A673 (cell line): ENCODE measurements around the gene SNAP25.

Experiments used
- EZH2 ChIP-seq: fragments of 200-600 bp; sonication (generic); IDR thresholded peaks from 2 replicates; pipeline ENCODE4 v1.6.1; 2017; ENCODE audit warnings: borderline replicate concordance, low read depth, mild to moderate bottlenecking, mixed read lengths, antibody characterized with exemption, low read length; ENCODE audit not compliant: poor library complexity, severe bottlenecking
- TF ChIP-seq, protein P1 (sequence below): fragments of 300-800, 200-600 bp; sonication (generic); conservative IDR thresholded peaks from 2 replicates; pipeline ENCODE4 v1.5.1; 2017; ENCODE audit warnings: low read depth, mild to moderate bottlenecking, antibody characterized with exemption, low read length, moderate library complexity, mixed read lengths

DNA sequence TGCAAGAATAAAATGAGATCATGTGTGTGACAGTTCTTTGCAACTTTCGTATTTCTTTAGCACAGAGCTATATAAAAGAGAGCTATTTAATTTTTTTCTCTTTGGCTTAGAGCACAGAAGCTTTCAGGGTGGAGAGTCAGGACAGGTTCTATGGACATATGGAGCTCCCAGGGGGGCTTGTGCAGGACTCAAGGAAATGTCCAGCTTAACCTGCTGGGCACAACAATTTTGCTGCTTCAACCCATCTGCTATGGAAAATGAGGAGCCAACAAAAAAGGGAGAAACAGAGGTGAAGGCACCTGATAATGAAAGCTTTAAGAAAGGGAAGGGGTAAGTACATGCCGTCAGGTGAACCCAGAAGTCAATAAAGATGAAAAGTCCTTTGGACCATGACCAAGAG lies 5.1 kb upstream of the SNAP25 start:
- TF ChIP-seq, protein P1, sequence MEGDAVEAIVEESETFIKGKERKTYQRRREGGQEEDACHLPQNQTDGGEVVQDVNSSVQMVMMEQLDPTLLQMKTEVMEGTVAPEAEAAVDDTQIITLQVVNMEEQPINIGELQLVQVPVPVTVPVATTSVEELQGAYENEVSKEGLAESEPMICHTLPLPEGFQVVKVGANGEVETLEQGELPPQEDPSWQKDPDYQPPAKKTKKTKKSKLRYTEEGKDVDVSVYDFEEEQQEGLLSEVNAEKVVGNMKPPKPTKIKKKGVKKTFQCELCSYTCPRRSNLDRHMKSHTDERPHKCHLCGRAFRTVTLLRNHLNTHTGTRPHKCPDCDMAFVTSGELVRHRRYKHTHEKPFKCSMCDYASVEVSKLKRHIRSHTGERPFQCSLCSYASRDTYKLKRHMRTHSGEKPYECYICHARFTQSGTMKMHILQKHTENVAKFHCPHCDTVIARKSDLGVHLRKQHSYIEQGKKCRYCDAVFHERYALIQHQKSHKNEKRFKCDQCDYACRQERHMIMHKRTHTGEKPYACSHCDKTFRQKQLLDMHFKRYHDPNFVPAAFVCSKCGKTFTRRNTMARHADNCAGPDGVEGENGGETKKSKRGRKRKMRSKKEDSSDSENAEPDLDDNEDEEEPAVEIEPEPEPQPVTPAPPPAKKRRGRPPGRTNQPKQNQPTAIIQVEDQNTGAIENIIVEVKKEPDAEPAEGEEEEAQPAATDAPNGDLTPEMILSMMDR = no peak
- no peak for TF ChIP-seq EZH2
